GM18517 (cell line): ENCODE results near the gene FAM118B.

Experiments used
- ATAC-seq: cut with Tn5 transposase; IDR thresholded peaks from one replicate; pipeline ENCODE4 v1.9.1; 2021; ENCODE audit warnings: mild to moderate bottlenecking, moderate library complexity; ENCODE audit not compliant: unreplicated experiment

FAM118B gene

GRCh38 chr11:126186025-126186698, 25.4 kb upstream of the FAM118B start:
- ATAC-seq: no peak

GRCh38 chr11:126186708-126187529, 24.7 kb upstream of the FAM118B start:
- ATAC-seq: no peak

GRCh38 chr11:126188332-126189108, 23.1 kb upstream of the FAM118B start:
- peak; percentile 68 for ATAC-seq

- ATAC-seq: no peak
Observed at GRCh38 chr11:126189109-126189929, 22.3 kb upstream of the FAM118B start.

GRCh38 chr11:126190792-126191191, 20.8 kb upstream of the FAM118B start:
- no peak for ATAC-seq

- no peak for ATAC-seq
Observed at GRCh38 chr11:126191379-126192073, 20.1 kb upstream of the FAM118B start.

- ATAC-seq: no peak
Observed at GRCh38 chr11:126192361-126192760, 19.2 kb upstream of the FAM118B start.

GRCh38 chr11:126193038-126193478, 18.5 kb upstream of the FAM118B start:
- no peak for ATAC-seq

- no peak for ATAC-seq
Observed at GRCh38 chr11:126194121-126194543, 17.4 kb upstream of the FAM118B start.

- no peak for ATAC-seq
Observed at GRCh38 chr11:126195119-126195518, 16.5 kb upstream of the FAM118B start.

GRCh38 chr11:126197277-126197939, 14.2 kb upstream of the FAM118B start:
- no peak for ATAC-seq

- no peak for ATAC-seq
Observed at GRCh38 chr11:126198648-126199047, 12.9 kb upstream of the FAM118B start.

GRCh38 chr11:126202646-126203359, 8.8 kb upstream of the FAM118B start:
- ATAC-seq: no peak

GRCh38 chr11:126205359-126205758, 6.2 kb upstream of the FAM118B start:
- ATAC-seq: no peak

- ATAC-seq: no peak
Observed at GRCh38 chr11:126207896-126208295, 3.7 kb upstream of the FAM118B start.

- ATAC-seq: no peak
Observed at GRCh38 chr11:126210871-126211235, 729 bp upstream of the FAM118B start.

GRCh38 chr11:126212089-126212660, 593 bp downstream of the FAM118B start:
- ATAC-seq: no peak

- ATAC-seq: no peak
Observed at GRCh38 chr11:126214441-126214840, 2.9 kb downstream of the FAM118B start.

- ATAC-seq: no peak
Observed at GRCh38 chr11:126214841-126215240, 3.3 kb downstream of the FAM118B start.
